Pulmonary artery endothelial cell (primary cell): ENCODE measurements around the gene MORN1. TPM values are rescaled to one million over a fixed set of nuclear protein-coding genes. Genes with fewer than 3 reads are reported as not detected.
"Not testable (repeated sequence)": the region's sequence is repeated elsewhere in the genome, so short reads cannot be mapped to it uniquely, and the experiment has no call there.

Source experiments
- DNase-seq: peaks from one replicate; pipeline ENCODE4 v3.0.0-alpha.2; 2011; ENCODE audit warnings: low read depth, low spot score
- total RNA-seq: library from RNA; depleted of rRNA; stranded (reverse); fragments of >200 nt; gene quantifications from 2 replicates; pipeline ENCODE4 v1.2.3, GENCODE V29; 2014

MORN1 gene
- 4.1 and 4.3 TPM in 2 replicates for total RNA-seq

DNA sequence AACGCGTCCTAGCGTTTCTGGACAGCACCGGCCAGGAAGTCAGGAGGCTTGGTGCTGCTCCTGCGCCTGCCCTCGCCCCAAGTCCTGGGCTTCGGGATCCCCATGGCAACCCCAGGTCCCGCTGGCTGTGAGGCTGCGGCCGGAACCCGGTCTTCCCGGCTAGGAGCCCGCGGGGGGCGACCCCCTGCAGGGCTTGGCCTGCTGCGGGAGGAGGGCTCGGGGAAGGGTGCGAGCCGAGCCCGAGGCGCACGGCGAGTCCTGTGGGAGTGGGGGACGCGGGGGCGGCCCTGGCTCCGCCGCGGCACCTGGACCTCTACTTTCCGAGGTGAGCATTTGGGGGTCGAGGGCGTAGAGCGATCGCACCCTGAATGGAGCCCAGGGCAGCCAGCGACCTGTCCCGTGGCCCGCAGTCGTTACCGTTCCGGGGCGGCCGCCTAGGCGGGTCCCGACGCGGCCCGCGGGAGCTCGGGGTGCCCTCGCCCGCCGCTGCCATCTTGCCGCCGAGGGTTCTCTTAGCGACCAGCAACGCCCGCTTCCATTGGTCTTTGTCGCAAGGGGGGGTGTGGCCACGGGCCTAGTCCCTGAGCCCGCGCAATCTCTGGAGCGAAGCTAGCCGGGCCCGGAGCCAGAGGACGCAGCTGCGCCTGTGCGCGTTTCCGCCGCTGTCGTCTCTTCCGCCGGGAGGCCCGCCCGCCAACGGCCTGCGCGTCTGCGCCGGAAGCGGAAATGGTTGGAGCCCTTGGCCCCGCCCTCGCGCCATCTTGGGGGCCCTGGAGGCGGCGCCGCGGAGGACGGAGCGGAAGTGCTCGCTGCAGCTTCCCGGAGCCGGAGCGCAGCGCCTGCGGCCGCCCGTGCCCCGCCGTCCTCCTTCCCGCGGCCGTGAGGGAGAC is at the start of gene MORN1, which contains the start of gene RER1:
TSS of gene MORN1 (minus strand) at position 514 of the 890 bp plus-strand sequence. CDS start at position 493, 21 bp downstream.
TSS of gene RER1 (plus strand) at position 801 of the 890 bp plus-strand sequence. CDS start 3,950 bp downstream, outside the sequence.
- DNase-seq, result peak; percentile 94

DNA sequence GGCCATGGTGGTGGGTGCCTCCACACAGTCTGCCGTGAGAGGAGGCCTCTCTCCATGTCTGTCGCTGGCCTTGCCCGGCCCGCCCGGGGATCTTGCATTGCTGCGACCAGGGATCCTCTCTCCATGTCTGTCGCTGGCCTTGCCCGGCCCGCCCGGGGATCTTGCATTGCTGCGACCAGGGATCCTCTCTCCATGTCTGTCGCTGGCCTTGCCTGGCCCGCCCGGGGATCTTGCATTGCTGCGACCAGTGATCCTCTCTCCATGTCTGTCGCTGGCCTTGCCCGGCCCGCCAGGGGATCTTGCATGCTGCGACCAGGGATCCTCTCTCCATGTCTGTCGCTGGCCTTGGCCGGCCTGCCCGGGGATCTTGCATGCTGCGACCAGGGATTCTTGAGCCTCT is 49.0 kb upstream of the MORN1 start:
- DNase-seq, result not testable (repeated sequence)

DNA sequence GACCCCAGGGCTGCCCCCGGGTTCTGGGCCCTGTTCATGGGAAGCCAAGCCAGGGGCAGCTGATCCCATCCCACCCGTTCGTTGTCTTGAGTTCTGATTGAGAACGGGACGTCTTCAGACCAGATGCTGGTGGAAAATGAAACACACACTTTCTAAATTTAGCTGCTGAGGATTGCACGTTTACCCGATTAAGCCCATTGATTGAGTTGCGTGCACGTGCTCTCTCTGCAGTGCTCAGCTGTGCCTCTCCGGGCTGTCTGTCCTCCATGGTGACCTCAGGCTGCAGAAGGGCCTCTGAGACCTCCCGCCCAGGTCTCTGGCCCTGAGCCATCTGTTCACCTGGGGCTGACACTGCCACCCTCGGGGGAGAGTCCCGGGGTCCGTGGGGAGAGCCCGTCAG is 48.0 kb upstream of the MORN1 start:
- no peak for DNase-seq

DNA sequence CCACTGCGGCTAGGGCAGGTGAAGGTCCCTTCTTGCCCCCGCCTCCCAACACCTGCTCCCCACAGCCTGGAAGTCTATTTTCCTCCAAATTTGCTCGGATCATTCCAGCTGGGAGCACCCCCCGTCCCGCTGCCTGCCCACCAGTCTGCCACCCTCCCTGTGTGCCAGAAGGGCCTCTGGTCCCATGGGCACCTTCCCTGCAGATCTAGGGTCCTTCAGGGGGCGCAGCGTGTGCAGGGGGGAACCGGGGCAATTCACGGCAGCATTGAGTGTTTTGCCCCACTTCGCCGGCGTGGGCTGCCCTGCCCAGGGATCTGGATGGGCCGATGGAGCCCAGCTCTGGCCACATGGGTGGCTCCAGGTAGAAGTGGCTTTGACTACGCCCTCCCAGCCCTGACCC is 47.3 kb upstream of the MORN1 start:
- no peak for DNase-seq

DNA sequence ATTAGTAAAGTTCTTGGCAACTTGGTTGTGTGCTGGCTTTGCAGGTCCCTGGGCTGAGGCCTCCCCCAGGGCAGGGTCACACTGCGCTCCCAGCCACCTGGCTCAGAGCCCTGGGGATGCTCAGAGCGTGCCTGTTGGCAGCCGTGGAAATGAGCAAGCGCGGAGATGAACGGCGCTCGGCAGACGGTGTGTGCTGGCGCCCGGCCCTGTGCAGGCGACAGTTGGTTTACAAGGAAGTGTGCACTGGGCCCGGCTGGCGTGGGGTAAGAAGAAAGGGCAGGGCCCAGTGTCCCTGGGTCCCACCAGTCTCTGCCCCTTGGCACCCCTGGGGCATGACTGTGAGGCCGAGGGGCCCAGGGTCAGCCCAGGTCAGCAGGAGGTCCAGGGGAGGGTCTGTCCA is 46.7 kb upstream of the MORN1 start:
- no peak for DNase-seq

DNA sequence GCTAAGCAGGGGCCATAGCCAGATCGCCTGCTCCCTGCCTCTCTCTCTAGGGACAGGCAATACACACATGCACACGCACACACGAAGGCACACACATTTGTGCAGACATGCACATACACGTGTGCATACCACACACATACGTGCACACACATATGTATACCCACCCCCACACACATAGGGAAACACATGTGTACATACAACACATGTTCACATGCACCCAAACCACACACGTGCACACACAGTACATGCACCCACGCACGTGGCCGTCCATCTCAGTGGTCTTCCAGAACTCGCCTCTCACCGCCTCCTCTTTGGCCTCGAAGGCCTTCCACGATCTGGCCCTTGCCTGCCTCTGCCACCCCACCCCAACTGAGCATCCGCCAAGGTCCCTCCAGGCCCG is 46.3 kb upstream of the MORN1 start:
- no peak for DNase-seq

DNA sequence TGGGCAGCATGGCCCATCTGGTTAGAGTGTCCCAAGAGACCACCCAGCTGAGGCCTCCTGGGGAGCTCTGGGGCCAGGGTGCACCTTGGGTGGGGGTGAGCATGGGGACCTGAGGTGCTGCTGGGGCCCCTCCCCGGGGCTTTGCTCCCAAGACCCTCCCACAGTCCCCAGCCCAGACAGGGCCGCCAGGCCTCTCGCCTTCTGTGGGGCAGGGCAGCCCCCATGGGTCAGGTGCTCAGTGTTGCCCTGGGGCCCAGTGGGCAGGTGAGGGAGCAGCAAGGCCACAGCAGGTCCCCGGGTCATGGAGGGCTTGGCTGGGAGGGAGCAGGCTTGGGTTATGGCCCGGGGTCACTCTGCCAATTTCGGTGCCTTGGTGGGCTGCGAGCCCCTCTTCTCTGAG is 45.5 kb upstream of the MORN1 start:
- no peak for DNase-seq

DNA sequence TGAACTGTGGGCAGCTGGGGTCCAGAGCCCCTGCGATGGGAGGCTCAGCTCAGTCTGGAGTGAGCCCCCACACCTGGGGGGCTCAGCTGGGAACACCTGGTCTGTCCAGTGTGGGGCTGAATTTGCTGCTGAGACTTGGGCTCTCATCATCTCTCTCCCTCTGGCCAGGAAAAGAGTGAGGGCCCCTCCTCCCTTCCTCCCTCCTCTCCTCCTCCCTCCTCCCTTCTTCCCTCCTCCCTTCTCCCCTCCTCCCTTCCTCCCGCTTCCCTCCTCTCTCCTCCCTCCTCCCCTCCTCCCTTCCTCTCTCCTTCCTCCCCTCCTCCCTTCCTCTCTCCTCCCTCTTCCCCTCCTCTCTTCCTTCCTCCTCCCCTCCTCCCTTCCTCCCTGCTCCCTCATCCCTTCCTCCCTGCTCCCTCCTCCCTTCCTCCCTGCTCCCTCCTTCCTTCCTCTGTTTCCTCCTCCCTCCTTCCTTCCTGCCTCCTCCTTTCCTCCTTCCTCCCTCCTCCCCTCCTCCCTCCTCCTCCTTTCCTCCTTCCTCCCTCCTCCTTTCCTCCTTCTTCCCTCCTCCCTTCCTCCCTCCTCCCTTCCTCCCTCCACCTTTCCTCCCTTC is 44.5 kb upstream of the MORN1 start:
- DNase-seq, result no peak

DNA sequence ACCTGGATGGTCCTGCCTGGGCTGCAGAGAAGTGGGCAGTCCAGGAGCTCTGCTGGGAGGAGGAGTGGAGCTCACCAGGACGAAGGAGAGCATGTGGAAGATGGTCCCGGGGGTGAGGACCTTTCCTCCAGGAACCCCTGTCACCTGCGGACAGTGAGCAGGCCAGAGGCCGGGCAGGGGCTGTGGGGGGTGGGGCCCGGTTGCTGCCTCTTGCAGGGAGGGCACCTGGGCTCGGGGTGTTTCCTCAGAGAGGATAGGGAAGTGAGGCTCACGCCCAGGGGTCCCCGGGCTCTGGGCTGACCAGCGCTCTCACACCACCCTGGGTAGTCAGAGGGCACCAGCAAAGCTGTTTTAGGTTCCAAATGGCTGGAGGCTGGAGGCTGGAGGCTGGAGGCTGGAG is 43.7 kb upstream of the MORN1 start:
- no peak for DNase-seq

DNA sequence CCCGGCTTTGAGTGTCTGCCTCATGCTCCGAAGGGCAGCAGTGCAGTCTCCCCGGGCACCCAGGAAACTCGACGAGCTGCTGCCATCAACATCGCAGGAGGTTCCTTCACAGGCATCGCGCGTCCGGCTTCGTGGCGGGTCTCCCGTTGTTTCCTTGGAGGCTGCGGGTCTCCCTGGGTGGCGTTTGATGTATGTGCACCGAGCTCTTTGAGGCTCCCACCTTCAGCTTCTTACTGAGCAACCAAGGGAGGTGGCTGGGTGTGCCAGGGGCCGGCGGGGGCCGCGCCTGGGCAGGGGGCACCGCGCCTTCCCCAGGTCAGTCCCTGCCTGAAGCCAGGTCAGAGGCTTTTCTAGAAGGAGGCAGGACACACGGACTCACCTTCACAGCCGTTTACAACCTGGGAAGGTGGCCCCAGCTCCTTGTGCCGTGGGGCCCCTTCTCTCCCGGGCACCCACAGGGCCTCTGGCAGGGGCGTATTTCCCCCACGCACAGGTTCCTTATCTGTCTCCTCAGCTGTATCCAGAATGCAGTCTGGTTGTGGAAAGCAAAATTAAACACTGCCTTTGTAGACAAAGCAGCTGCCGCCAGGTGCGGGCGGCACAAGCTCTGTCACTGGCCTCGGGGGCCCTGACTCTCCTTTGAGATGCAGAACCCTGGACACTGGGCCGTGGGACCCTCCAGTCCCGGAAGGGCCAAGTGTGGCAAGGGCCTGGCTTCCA is 42.7 kb upstream of the MORN1 start:
- no peak for DNase-seq

DNA sequence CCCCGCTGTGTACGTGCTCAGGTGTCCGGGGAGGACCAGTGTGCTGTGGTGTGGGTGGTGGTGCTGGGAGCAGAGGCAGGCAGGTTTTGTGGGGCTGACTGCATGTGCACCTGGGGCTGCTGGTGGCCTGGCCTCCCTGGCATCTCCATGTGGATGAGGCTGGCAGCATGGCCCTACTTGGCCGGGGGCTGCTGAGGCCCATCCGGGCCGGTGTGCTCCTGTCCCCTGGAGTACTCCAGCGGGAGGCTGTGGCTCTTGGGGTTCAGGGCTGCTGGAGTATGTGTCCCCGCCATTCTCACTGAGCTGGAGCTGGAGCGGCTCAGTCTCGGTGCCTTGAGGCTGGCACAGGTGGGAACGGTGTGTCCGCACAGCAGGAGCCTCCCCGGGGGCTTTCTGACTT is 41.8 kb upstream of the MORN1 start:
- DNase-seq, result no peak

DNA sequence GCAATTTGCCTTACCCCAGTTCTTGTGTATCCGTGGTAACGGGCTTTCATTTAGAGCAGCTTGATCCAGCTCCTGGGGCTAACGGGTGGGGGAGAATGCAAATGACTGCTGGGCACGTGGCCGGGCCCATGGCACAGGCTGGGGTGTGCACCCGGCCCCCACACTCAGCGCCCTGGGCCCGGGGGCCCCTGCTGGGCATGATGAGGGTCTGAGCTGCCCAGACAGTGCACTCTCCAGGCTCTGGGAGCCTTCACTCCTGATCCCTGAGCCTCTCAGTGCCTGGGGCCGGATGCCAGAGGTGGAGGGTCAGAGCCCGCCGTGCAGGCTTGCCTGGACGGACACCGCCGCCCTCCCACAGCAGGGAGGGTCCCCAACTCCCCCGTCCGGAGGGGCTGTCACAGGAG is 41.1 kb upstream of the MORN1 start:
- no peak for DNase-seq

DNA sequence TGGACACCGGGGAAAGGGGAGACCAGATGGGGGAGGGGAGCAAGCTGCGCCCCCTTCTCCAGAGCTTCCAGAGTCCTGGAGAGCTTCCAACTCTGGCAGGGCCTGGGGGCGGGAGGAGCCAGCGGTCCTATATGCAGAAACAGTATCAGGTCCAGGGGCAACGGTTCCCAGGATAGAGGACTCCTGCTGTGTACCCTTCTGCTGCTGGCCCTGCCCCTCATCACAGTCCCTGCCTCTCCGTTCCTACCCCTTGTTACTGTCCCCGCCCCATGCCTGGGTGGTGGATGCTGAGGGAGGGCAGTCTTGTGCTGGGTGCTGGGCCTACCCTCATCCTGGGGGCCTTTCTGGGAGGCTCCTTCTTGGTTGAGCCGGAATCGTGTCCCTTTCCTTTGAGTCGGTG is 40.2 kb upstream of the MORN1 start:
- no peak for DNase-seq

DNA sequence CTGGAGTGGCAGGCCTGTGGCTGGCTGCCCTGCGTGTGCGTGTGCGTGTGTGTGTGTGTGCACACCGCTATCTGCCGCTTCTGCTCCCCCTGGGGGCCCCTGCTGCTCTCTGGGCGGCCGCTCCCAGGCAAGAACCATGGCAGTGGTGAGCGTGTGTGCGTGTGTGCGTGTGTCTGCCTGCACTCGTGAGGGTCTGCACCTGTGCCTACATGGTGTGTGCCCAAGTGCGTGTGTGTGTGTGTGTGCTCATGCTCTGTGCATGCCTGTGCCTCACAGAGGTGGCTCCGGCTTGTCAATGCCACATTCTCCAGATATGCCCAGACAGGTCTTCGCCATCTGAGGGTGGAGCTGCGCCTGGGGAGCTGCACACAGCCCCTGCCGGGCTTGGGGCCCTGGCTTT is 39.7 kb upstream of the MORN1 start:
- DNase-seq, result no peak

DNA sequence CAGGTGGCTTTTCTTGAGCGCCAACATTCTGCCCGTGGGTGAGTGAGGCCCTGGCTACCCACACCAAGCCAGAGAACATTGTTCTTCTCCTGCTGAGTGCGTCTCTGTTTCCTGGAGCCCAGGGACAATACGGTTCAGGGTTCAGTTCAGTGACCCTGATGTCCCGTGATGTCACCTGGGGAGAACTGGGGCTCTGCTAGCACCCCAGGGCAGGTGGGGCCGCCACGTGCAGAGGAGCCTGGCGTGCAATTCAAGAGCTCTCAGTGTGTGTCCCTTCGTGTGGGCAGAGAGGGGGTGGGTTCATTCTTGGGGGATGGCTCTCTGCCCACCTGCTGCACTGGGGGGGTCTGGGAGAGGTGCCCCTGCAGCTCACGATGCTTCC is 39.2 kb upstream of the MORN1 start:
- no peak for DNase-seq

DNA sequence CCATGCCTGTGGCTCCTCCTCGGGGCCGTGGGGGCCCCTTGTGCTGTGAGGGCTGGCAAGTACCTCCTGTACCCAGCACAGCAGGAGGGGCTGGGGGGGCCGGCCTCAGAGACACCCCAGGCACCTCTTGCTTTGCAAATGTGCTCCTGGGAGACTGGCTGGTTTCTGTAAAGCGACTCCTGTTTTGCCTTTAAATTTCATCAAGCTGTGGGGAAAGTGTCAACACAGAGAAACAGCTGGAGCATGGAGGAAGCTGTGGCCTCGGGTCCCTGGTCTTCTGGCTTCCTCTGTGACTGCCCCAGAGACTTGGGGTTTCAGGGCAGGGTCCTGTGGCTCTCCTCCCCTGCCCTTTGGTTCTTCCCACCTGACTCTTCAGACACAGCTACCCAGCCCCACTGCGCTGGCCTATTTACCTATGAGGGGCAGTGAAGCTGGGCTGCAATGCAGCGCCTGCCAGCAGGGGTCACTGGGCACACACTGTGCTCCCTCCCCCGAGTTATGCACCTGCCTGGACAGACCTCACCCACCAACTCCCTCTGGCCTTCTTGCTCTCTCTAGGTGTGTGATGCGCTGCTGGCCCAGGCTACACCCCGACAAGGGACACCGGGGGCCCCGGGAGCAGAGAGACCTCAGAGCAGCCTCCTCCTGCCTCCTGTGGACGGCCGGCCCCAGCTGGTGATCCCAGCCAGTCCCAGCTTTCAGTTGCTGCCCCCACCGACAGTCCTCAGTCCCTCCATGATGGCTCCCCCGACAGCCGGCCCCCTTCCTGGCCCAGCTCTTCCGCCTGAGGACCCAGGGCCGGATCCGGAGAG is 38.6 kb upstream of the MORN1 start:
- no peak for DNase-seq

DNA sequence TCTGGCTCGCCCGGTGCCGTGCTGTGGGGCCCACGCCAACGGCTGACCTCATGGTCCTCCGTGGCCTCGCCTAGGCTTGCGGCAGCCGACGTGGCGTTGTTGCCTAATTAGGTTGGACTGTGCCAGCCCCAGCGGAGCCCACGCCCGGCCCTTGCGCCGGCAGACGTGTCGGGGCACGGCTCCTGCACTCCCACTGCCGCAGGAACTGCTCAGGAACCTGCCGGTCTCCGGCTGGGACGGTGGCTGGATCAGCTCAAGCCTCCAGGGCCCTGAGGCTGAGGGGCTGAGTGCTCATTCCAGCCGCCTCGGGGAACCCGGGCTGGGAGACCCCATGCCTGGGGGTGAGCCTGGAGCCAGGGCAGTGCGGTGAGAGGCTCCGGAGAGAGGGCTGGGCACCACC is 37.1 kb upstream of the MORN1 start:
- DNase-seq, result no peak

DNA sequence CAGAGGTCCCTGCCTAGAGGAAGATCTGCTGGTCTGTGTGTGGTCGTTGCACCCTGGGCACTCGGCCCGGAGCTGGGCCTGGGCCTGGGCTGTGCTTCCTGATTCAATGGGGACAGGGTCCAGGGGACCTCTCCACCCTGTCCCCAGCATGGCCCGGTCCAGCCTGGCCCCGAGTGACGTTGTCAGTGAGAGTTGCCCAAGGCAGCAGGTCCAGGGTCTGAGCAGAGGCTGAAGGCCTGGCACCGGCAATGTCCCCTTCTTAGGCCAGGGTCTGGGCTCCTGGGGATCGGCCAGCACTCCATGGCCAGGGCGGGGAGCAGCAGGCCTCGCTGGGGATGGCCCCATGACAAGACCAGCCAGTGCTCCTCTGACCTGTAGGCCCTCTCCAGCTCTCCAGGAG is 36.6 kb upstream of the MORN1 start:
- DNase-seq, result no peak

DNA sequence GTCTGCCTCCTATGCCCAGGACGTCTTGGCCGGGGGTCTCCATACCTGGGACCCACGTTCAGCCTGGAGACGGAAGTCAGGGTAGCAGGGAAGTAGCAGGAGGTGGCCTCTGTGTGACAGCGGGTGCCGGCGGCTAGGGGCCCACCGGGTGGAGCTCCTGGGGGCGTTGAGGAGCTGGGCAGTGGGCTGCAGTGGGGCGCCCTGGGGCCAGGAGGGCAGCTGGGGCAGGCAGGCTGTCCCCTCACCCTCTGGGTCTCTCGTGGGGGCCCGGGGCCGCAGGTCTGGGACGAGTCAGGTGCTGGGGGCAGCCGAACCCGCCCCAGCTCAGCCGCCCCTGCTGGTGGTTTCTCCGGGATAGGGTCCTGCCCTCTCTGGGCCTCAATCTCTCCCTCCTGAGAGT is 35.7 kb upstream of the MORN1 start:
- DNase-seq, result no peak

DNA sequence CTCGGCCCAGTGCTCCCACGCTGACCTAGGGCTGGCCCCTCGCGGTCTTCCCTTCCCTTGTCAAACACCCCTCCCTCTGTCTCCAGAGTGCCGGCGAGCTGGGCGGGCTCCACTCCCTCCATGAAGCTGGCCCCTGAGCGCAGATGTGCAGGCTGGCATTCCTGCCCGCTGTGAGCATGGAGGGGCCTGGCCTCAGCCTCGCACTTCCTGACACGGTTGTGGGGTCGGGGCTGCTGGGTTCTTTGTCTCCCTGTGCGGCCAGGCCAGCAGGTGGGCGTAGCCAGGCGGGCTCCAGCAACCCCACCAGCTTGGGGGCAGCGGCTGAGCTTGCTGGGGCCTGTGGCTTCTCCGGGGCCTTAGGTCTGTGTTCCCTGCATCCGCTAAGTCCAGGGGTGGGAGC is 35.2 kb upstream of the MORN1 start:
- no peak for DNase-seq

DNA sequence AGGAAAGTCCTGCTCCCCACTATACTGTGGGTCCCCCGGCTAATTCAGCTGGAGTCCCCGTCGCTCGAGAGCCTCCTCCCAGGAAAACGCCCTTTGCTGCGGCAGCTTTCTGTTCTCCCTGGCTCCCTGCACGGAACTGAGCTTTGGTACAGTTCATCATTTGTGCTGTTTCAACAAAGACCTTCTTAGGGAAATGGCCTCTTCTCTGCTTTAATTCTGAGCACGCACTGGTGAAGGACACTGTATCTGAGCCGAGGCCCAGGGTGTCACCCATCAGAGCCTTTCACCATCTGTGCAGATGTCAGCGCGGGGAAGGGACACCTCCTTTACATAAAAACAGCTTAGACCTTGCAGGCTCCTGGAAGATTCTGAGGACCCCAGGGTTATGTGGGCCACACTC is 34.5 kb upstream of the MORN1 start:
- no peak for DNase-seq
